Astrocyte of the spinal cord (primary cell): ENCODE measurements around the gene BAZ1B.

ENCODE experiments used
- DNase-seq: peaks from one replicate; pipeline ENCODE4 v3.0.0; 2011; ENCODE audit warnings: low read depth, low spot score
- H3K4me3 ChIP-seq: 2 replicates; pipeline ENCODE4 v1.5.1; 2011; ENCODE audit warnings: low read depth, mild to moderate bottlenecking, low read length, moderate library complexity
- in situ Hi-C: cut with HindIII; loops from 2 replicates; pipeline ENCODE4 v1.10.0; 2017; ENCODE audit warnings: low sequenced_read_pairs
- TF ChIP-seq, protein P1 (sequence below): IDR thresholded peaks from 2 replicates; pipeline ENCODE4 v1.5.1; 2012; ENCODE audit warnings: low read depth, mild to moderate bottlenecking, low read length, inconsistent platforms

Gene BAZ1B

DNA sequence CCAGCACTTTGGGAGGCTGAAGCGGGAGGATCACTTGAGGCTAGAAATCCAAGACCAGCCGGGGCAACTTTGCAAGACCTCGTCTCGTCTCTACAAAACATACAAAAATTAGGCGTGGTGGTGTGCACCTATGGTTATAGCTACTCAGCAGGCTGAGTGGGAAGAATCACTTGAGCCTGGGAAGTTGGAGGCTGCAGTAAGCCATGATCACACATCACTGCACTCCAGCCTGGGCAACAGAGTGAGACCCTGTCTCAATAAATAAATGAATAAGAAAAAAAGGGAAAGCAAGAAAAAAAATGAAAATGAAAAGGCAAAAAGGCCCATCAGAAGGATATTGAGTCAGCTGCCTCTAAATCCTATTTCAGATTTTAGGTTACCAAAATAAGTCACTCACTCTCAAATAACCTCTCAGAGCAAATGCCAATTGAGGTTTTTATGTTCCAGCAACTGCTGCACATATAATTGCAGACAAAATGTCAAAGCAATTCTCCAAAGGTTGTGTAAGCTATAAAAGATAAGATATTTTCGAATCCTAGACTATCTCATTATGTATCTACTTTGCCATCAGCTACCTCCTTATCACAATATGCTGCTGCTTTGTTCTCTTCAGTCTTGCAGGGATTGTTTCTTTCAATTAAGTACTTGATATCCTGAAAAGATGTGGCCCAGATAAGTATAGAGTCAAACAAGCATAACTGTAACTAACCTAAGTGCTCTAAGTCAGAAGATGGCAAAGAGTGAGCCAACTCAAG lies 4.7 kb downstream of the BAZ1B start:
- no peak for DNase-seq
- TF ChIP-seq, protein P1, sequence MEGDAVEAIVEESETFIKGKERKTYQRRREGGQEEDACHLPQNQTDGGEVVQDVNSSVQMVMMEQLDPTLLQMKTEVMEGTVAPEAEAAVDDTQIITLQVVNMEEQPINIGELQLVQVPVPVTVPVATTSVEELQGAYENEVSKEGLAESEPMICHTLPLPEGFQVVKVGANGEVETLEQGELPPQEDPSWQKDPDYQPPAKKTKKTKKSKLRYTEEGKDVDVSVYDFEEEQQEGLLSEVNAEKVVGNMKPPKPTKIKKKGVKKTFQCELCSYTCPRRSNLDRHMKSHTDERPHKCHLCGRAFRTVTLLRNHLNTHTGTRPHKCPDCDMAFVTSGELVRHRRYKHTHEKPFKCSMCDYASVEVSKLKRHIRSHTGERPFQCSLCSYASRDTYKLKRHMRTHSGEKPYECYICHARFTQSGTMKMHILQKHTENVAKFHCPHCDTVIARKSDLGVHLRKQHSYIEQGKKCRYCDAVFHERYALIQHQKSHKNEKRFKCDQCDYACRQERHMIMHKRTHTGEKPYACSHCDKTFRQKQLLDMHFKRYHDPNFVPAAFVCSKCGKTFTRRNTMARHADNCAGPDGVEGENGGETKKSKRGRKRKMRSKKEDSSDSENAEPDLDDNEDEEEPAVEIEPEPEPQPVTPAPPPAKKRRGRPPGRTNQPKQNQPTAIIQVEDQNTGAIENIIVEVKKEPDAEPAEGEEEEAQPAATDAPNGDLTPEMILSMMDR = no peak
- in situ Hi-C loops = no loop called here
- H3K4me3 ChIP-seq = no peak overlapping the region

DNA sequence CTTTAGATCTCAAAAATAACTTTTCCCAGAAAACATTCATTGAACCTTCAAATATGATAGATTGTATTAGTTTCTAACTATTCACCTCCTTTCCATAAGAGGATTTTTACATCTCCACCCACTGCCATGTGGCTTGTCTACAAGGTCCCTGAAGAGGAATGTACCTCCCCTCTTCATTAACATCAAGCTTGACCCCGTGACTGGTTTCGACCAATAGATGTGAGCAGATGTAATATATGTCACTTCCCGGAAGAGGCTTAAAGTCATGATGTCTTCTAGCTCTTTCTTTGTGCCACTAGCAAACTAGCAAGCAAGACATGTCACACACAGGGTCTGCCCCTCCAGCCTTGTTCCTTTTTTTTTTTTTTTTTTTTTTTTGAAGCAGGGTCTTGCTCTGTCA lies 6.9 kb downstream of the BAZ1B start:
- in situ Hi-C loops = no loop called here
- TF ChIP-seq, protein P1 = no peak
- no peak for DNase-seq
- no peak overlapping the region for H3K4me3 ChIP-seq

DNA sequence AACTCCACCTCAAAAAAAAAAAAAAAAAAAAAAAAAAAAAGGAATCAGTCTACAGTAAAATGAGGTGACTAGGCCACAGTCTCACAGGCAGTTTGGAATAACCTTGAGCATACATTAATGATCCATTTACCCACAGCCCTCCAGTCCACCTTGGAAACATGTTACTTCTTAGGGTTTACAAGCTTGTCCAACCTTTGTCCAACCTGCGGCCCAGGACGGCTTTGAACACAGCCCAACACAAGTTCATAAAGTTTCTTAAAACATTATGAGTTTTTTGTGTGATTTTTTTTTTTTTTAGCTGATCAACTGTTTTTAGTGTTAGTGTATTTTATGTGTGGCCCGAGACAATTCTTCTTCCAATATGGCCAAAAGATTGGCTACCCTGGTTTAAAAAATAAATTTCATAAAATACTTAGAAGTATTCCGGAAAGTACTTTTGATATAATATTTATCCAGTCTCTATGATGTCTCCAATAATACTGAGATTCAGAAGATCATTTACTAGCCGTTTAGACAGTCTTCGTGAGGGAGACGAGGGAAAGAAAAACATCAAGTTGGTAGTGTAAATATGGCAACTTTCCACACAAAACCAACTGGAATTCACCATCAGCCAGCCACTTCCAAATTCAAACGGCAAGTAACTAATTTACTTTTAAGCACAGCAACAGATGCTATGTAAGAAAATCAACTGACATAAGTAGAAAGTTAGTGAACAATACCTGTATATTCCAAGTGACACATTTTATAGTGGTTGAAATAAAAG lies 9.9 kb downstream of the BAZ1B start:
- no peak overlapping the region for H3K4me3 ChIP-seq
- in situ Hi-C loops = no loop called here
- DNase-seq = peak; percentile 76
- TF ChIP-seq, protein P1 = no peak

DNA sequence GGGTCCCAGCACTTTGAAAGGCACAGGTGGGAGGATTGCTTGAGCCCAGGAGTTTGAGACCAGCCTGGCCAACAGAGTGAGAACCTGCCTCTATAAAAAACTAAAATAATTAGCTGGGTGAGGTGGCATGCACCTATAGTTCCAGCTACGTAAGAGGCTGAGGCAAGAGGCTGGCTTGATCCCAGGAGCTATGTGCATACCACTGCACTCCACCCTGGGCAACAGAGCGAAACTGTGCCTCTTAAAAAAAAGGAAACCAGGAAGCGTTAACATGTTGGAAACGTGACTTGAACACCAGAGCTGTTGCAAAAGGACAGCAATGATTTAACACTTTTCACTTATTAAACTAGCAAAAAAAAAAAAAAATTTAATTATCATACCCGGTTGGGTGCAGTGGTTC lies 12.6 kb downstream of the BAZ1B start:
- DNase-seq = no peak
- in situ Hi-C loops = no loop called here
- TF ChIP-seq, protein P1 = no peak
- no peak overlapping the region for H3K4me3 ChIP-seq

DNA sequence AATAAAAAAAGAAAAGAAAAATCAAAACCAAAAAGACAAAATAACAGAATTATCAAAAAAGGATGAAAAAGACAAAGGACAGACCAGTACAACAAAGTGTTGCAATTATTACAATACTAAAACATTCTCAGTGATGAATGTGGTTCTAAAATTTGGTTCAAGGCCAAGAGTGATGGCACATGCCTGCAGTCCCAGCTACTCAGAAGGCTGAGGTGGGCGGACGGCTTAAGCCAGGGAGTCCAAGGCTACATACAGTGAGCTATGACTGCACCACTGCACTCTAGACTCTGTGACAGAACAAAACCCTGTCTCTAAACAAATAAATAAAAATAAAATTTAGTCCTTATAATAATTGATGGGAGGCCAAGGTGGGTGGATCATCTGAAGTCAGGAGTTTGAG lies 14.5 kb downstream of the BAZ1B start:
- in situ Hi-C loops = no loop called here
- TF ChIP-seq, protein P1 = no peak
- H3K4me3 ChIP-seq = no peak overlapping the region
- DNase-seq = no peak

DNA sequence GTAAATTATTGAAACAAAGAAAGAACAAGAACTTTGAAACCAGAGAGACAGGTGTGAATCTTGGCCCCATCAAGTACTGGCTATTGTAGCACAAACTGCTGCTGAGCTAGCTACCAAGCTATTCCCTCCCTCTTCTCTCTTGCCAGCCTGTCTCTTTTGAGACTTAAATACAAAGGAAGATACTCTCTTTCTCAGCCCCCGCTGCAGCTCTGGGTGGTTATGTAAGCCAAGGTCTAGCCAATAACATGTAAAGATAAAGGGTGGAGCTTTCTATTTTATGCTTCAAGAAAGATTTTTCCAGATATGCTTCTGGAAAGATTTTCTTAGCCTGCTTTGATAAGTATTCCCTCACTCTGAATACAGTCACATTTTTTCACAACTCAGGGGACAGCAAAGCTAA lies 17.2 kb downstream of the BAZ1B start:
- in situ Hi-C loops = no loop called here
- DNase-seq = no peak
- H3K4me3 ChIP-seq = no peak overlapping the region
- TF ChIP-seq, protein P1 = no peak
